Amniotic stem cell (primary cell): ENCODE results near the gene SLC22A4.

Experiments used
- DNase-seq: peaks from one replicate; lab custom pipeline; 2025; lab: John Stamatoyannopoulos, UW

Gene SLC22A4

GRCh38 chr5:132293992-132294727 is at the start of gene SLC22A4:
Gene SLC22A4, plus strand, starts transcription at chr5:132294394. Its CDS starts 223 bp downstream, at chr5:132294617.
- DNase-seq = peak; percentile 79

- DNase-seq = no peak
Observed at GRCh38 chr5:132245593-132245992, 48.6 kb upstream of the SLC22A4 start.

GRCh38 chr5:132246806-132247205 is 47.4 kb upstream of the SLC22A4 start:
- no peak for DNase-seq

- DNase-seq = no peak
Observed at GRCh38 chr5:132250547-132250946, 43.6 kb upstream of the SLC22A4 start.

- DNase-seq = no peak
Observed at GRCh38 chr5:132251220-132251725, 42.9 kb upstream of the SLC22A4 start.

GRCh38 chr5:132253008-132253441 is 41.2 kb upstream of the SLC22A4 start:
- no peak for DNase-seq

GRCh38 chr5:132253452-132254320 is 40.5 kb upstream of the SLC22A4 start:
- no peak for DNase-seq

- DNase-seq = no peak
Observed at GRCh38 chr5:132254321-132254977, 39.7 kb upstream of the SLC22A4 start.

GRCh38 chr5:132256086-132256782 is 38.0 kb upstream of the SLC22A4 start:
- no peak for DNase-seq

- no peak for DNase-seq
Observed at GRCh38 chr5:132256783-132257130, 37.4 kb upstream of the SLC22A4 start.

GRCh38 chr5:132257131-132258101 is 36.8 kb upstream of the SLC22A4 start, which contains the start of gene PDLIM4:
Gene PDLIM4, plus strand, starts transcription at chr5:132257696. Its CDS starts 39 bp downstream, at chr5:132257735.
- DNase-seq = no peak

- DNase-seq = no peak
Observed at GRCh38 chr5:132258102-132259068, 35.8 kb upstream of the SLC22A4 start.

GRCh38 chr5:132259069-132259851 is 34.9 kb upstream of the SLC22A4 start:
- DNase-seq = peak; percentile 79

GRCh38 chr5:132260051-132260450 is 34.1 kb upstream of the SLC22A4 start:
- no peak for DNase-seq

GRCh38 chr5:132260714-132261551 is 33.3 kb upstream of the SLC22A4 start:
- DNase-seq = no peak

GRCh38 chr5:132261881-132262845 is 32.0 kb upstream of the SLC22A4 start:
- no peak for DNase-seq
